Bronchial epithelial cell (primary cell): ENCODE measurements around the gene SMIM28. TPM values are rescaled to one million over a fixed set of nuclear protein-coding genes. Genes with fewer than 3 reads are reported as not detected.

ENCODE experiments used
- DNase-seq: peaks from one replicate; pipeline ENCODE4 v3.0.0-alpha.2; 2010; ENCODE audit warnings: low read depth
- FAIRE-seq: peaks from 2 replicates; lab custom pipeline; 2011; peaks lifted over from hg19 to GRCh38; lab: Jason Lieb, UNC
- H3K27me3 ChIP-seq: 2 replicates; pipeline ENCODE4 v1.5.1; 2011; ENCODE audit warnings: low read length; ENCODE audit not compliant: control insufficient read depth, insufficient read depth
- H3K36me3 ChIP-seq: 2 replicates; pipeline ENCODE4 v1.5.1; 2011; ENCODE audit warnings: low read length; ENCODE audit not compliant: control insufficient read depth, insufficient read depth
- H3K4me3 ChIP-seq: 2 replicates; pipeline ENCODE4 v1.5.1; 2011; ENCODE audit warnings: mild to moderate bottlenecking, low read depth, low read length, control low read depth
- CTCF ChIP-seq: IDR thresholded peaks from 2 replicates; pipeline ENCODE4 v1.5.1; 2011; ENCODE audit warnings: mild to moderate bottlenecking, moderate library complexity, low read length, control low read depth, inconsistent platforms; ENCODE audit not compliant: insufficient read depth, severe bottlenecking
- total RNA-seq: library from RNA; depleted of rRNA; stranded (reverse); fragments of >200 nt; gene quantifications from 2 replicates; pipeline ENCODE4 v1.2.1, GENCODE V29; 2014

Gene SMIM28
- total RNA-seq, 1 donor from 2014 or later: not detected

- peak; percentile 82 for FAIRE-seq
- DNase-seq: no peak
- no peak for TF ChIP-seq CTCF
- no peaks in the 10 kb centered on the region for H3K27me3 ChIP-seq
- peaks cover 24% of the 10 kb centered on the region for H3K36me3 ChIP-seq
- H3K4me3 ChIP-seq: no peak overlapping the region
Measured at GRCh38 chr6:138426500-138427123, 48.9 kb downstream of the SMIM28 start.

- no peak for TF ChIP-seq CTCF
- FAIRE-seq (no peak), DNase-seq (no peak)
- H3K27me3 ChIP-seq: no peaks in the 10 kb centered on the region
- peaks cover 29% of the 10 kb centered on the region for H3K36me3 ChIP-seq
- H3K4me3 ChIP-seq: no peak overlapping the region
Measured at GRCh38 chr6:138427701-138428100, 50.0 kb downstream of the SMIM28 start.

- FAIRE-seq (no peak), DNase-seq (peak; percentile 56)
- peaks cover 29% of the 10 kb centered on the region for H3K36me3 ChIP-seq
- no peak overlapping the region for H3K4me3 ChIP-seq
- TF ChIP-seq CTCF: peak; percentile 38
- no peaks in the 10 kb centered on the region for H3K27me3 ChIP-seq
Measured at GRCh38 chr6:138428944-138429598, 51.4 kb downstream of the SMIM28 start.

GRCh38 chr6:138429761-138430160 is 52.1 kb downstream of the SMIM28 start:
- Histone ChIP-seq H3K4me3 (no peak overlapping the region), H3K27me3 (no peaks in the 10 kb centered on the region), H3K36me3 (peaks cover 25% of the 10 kb centered on the region)
- no peak for TF ChIP-seq CTCF
- FAIRE-seq: no peak
- DNase-seq: no peak

GRCh38 chr6:138430361-138431145 is 52.8 kb downstream of the SMIM28 start:
- FAIRE-seq (no peak), DNase-seq (no peak)
- Histone ChIP-seq H3K36me3 (peaks cover 24% of the 10 kb centered on the region), H3K27me3 (no peaks in the 10 kb centered on the region), H3K4me3 (no peak overlapping the region)
- TF ChIP-seq CTCF: no peak
